HG02938 (cell line): ENCODE data around the gene NTNG1.

ENCODE experiments used
- ATAC-seq: cut with Tn5 transposase; IDR thresholded peaks from one replicate; pipeline ENCODE4 v1.9.1; 2021; ENCODE audit warnings: mild to moderate bottlenecking, moderate library complexity; ENCODE audit not compliant: unreplicated experiment

NTNG1 gene

DNA sequence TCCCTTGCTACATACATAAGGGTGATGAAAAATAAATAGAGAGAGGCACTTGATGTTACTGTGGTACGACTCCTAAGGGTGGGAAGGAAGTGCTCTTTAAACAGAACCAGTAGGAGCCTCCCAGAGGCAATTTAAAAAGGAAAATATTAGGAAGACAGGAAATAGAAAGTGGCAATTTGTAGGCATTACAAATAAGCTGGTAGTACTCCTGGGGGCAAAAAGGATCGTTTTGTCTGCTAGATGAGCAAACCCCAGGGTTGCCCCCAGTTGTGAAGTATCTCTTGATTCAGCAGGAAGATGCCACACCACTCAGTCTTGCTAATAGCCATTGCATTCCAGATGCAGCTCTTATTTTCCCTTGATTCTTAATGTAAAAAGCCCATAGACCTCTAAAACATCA lies 303.0 kb downstream of the NTNG1 start:
- ATAC-seq, result no peak

GRCh38 chr1:107444302-107444701 lies 303.5 kb downstream of the NTNG1 start:
- no peak for ATAC-seq

DNA sequence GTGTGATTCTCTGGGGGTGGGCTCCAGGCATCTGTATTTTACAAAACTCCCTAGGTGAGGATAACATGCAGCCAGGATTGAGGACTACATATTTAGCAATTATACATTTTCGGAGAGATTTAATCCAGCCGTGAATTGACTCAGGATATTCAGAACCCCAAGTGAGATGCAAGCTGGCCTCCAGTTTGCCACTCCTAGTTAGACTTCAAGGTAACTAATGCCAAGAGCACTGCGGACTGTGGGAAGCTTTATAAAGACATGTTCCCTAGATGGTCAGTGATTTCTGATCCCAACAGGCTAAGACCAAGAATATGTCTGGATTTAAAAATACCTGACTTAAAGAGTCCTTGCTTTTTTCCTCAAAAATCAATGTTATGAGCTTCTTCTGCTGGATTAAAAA lies 308.5 kb downstream of the NTNG1 start:
- no peak for ATAC-seq

DNA sequence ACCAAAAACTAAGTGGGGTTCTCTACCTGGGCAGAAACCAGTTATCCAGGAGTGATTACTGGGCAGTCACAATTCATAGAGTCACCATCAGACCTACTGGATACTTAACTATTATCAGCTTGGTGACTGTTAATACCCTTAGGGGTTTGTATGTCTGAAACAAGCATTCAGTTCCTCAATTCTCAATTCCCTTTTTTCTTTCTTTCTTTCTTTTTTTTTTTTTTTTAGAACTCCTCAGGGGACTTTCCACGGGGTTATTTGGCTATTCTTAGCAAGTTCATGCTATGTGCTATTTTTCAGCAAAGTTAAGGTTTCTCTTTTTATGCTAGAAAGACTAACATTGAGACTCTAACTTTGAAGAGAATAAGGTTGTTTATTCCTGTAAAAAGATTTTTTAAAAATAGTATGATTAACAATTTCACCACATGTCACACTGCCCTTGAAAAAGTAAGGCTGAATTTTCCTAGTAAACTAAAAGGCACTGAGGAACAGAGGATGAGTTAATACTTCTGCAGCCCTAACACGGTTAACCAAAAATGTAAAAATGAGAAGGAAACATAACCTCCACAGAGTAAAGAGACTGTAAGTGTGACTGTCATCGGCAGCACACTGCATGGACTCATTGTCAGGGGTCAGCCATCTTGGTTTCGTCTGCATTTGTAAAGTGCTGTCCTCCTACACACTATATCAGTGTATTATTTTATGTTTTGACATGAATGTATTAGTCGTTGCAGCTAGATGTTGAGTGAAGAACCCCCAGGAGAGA lies 310.2 kb downstream of the NTNG1 start:
- ATAC-seq, result peak; percentile 77

- ATAC-seq, result peak; percentile 53
These were observed 310.9 kb downstream of the NTNG1 start for GRCh38 chr1:107451715-107452114.

GRCh38 chr1:107454791-107455190 lies 314.0 kb downstream of the NTNG1 start:
- no peak for ATAC-seq

- ATAC-seq, result no peak
These were observed 317.1 kb downstream of the NTNG1 start for GRCh38 chr1:107457989-107458388.

DNA sequence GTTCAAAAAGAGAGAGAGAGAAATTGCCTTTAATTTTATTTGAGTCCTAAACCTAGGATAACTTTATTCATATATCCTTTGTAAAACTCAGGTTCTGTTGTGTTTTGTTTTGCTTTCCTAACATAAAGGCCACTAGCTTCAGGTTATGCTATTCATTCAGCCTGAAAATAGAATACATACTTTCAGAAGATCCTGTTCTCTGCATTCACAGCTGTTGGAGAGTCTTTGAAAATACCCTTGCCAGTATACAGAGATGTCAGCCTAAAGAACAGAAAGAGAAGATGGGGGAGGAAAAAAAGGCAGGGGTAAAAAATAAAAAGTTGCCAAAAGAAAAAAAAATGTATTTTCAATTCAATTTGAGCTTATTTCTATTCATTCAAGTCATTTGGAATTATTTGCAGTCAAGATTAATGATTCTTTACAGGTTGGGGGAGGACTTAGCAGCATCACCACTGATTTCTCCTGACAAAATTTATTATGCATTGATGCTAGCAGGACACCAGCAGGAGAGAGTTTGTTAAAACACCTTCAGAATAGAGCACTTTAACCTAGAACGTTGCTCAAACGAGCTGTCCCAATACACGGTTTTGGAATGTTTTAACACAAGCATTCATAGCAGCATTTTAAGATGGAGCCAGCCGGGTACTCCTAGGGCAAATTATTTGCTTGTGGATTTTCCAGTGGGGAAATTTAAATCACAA lies 318.5 kb downstream of the NTNG1 start:
- no peak for ATAC-seq

GRCh38 chr1:107460035-107460434 lies 319.2 kb downstream of the NTNG1 start:
- ATAC-seq, result no peak

GRCh38 chr1:107464827-107465226 lies 324.0 kb downstream of the NTNG1 start:
- ATAC-seq, result no peak

GRCh38 chr1:107467286-107467685 lies 326.4 kb downstream of the NTNG1 start:
- no peak for ATAC-seq

- no peak for ATAC-seq
These were observed 327.0 kb downstream of the NTNG1 start for GRCh38 chr1:107467811-107468210.

DNA sequence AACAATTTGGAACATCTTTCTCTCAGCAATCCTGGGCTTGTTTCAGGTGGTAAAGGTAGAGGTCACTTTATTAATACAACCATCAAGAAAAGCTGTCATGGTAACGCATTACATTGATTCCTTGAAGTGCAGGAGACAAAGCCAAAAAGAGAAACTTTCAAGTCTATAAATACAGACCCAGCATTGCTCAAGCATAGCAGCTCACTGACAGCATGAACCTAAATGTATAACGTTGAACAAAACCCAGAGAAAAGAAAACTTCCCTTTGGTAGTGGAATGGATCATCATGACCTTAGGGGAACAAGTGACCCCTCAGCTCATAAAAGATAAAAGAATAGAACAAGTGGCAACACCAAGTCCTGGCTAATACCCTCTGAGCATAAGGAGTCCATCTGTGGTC lies 332.2 kb downstream of the NTNG1 start:
- no peak for ATAC-seq

DNA sequence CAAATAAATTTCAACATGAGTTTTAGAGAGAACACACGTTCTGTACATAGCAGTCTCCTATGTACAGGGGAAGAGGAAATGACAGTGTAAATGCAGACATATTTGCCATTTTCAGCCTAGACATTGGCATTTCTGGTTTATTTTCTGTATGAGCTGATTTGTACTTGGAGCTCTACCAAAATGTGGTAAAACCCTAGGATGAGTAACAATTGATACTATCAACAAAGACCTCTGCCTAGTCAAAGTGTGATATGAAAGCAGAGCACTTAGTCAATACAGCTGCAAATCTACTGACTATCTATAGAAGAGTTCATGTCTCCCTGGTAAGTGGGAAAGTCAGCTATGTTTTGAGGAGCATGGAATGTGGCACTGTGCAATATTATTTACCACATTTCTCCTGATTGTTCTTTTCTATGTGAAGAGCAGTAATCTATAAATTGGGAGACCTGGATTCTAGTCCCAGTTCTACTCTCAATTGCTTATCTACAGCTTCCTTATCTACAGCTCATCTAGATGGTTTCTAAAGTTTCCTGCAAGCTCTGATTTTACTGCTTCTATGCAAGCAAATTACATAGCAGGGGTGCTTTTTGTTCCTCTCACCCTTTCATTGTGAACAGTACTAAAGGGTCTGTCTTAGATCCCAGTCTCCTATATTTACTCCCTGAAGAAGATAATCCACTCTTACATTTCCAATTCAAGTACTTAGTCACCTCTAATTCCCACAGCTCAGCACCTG lies 334.2 kb downstream of the NTNG1 start:
- ATAC-seq, result peak; percentile 79

GRCh38 chr1:107477233-107477632 lies 336.4 kb downstream of the NTNG1 start:
- no peak for ATAC-seq

- ATAC-seq, result no peak
These were observed 339.1 kb downstream of the NTNG1 start for GRCh38 chr1:107479865-107480350.

GRCh38 chr1:107480548-107481415 lies 339.9 kb downstream of the NTNG1 start:
- ATAC-seq, result peak; percentile 43

DNA sequence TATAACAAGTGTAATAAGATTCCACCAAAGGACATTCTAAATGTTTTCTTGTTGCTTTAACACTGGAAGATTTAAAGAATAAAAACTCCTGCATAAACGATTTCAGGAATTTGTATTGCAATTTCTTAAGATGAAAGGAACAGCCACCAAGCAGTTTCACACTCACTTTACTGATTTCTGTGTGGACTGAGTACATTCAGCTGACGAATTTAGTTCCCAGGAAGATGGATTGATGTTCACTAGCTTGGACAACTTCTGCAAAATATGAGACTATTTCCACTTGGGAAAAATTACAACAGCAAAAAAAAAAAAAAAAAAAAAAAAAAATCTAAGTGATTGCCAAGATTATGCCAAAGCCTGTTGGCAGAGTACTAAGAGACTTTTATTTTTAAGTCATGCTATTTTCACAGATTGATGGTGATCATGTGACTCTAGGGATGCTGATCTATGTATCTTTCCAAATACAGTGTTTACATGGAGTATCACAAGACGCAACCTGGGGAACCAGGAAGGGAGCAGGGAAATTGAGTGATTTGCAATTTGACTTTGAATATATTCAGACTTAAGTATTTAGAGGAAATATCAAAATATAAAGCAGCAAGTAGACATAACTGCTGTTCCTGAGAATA lies 341.0 kb downstream of the NTNG1 start:
- no peak for ATAC-seq

DNA sequence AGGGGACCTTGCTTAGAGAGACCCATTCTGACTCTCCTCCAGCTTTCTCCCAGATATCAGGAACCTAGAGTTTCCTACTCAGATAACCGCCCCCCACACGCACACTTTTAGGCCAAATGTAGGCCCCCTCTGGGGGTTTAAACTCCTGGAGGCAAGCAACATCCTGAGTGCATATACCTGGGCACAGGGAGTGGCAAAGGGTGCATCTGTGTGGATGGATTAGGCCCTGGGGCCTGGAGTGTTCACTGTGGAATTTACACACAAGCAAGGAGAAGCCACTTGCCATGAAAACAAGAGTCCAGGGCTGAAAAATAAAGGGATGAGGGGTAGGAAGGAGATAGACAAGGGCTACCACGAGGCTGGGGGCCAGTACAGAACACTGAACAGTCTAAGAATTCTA lies 343.1 kb downstream of the NTNG1 start:
- ATAC-seq, result no peak

GRCh38 chr1:107486349-107486748 lies 345.5 kb downstream of the NTNG1 start:
- no peak for ATAC-seq
